ENCODE measurements around the gene CYP1B1. TPM values are rescaled to one million over a fixed set of nuclear protein-coding genes. Genes with fewer than 3 reads are reported as not detected.
"Not testable (repeated sequence)": the region's sequence is repeated elsewhere in the genome, so short reads cannot be mapped to it uniquely, and the experiment has no call there.

CYP1B1 gene
- total RNA-seq, 4 donors from 2014 or later: 12.4 to 33.4 (median 20.6) TPM

DNA sequence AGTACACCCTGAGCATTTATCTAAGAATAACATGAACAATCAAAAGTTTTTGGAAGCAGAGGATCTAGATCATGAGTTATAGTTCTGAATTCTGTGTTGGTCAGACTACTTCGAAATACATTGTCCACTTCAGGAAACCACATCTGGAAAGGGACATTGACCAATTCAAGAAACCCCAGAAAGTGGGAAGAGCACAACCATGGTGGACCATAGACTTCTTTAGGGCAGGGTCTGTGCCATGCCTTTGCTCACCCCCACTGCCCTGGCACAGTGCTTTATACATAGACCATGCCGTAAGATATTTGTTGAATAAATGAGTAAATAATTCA lies 44.3 kb upstream of the CYP1B1 start:
- WGBS, 2 donors: 72 to 75% methylated on average over 2 of the region's 2 CpGs
- intact Hi-C loops (cut with DNase I; ENCODE audit: low total_unique reads): no loop called here
- no peak for DNase-seq (ENCODE audit: low spot score in 2 of 2)
- no peak overlapping the region for H3K4me3 ChIP-seq (ENCODE audit: low read depth, poor library complexity, severe bottlenecking)
- TF ChIP-seq CTCF (IDR thresholded peaks at IDR 0.05): no peak
- TF ChIP-seq POLR2A (IDR thresholded peaks at IDR 0.05): no peak

- TF ChIP-seq CTCF (IDR thresholded peaks at IDR 0.05) (no peak), POLR2A (IDR thresholded peaks at IDR 0.05) (no peak)
- intact Hi-C loops (cut with DNase I; ENCODE audit: low total_unique reads): loop anchor here (10.0 kb wide), 1 partner anchor 132 kb away; no protein-coding TSS in a partner anchor
- no peak for DNase-seq (ENCODE audit: low spot score in 2 of 2)
- no peak overlapping the region for H3K4me3 ChIP-seq (ENCODE audit: low read depth, poor library complexity, severe bottlenecking)
- WGBS, 2 donors: 33 to 35% methylated on average over 3 of the region's 3 CpGs
Measured at GRCh38 chr2:38116762-38117161, 40.8 kb upstream of the CYP1B1 start.

- TF ChIP-seq CTCF (IDR thresholded peaks at IDR 0.05) (peak in 1 of 3 donors; percentile 37), POLR2A (IDR thresholded peaks at IDR 0.05) (no peak)
- 25 to 26% methylated on average over 8 of the region's 8 CpGs for WGBS, 2 donors
- DNase-seq (ENCODE audit: low spot score in 2 of 2): peak; percentile 84 to 95
- no peak overlapping the region for H3K4me3 ChIP-seq (ENCODE audit: low read depth, poor library complexity, severe bottlenecking)
- intact Hi-C loops (cut with DNase I; ENCODE audit: low total_unique reads): loop anchor here (10.0 kb wide), 1 partner anchor 131 kb away; no protein-coding TSS in a partner anchor
Measured at GRCh38 chr2:38115216-38116032, 39.5 kb upstream of the CYP1B1 start.

- no peak for DNase-seq (ENCODE audit: low spot score in 2 of 2)
- WGBS, 2 donors: 82 to 87% methylated on average over 4 of the region's 4 CpGs
- TF ChIP-seq CTCF (IDR thresholded peaks at IDR 0.05) (no peak), POLR2A (IDR thresholded peaks at IDR 0.05) (no peak)
- intact Hi-C loops (cut with DNase I; ENCODE audit: low total_unique reads): loop anchor here (10.0 kb wide), 1 partner anchor 129 kb away; no protein-coding TSS in a partner anchor
- H3K4me3 ChIP-seq (ENCODE audit: low read depth, poor library complexity, severe bottlenecking): no peak overlapping the region
Measured at GRCh38 chr2:38113981-38114708, 38.2 kb upstream of the CYP1B1 start.

GRCh38 chr2:38113051-38113450 lies 37.1 kb upstream of the CYP1B1 start:
- no peak for DNase-seq (ENCODE audit: low spot score in 2 of 2)
- TF ChIP-seq CTCF (IDR thresholded peaks at IDR 0.05) (no peak), POLR2A (IDR thresholded peaks at IDR 0.05) (no peak)
- intact Hi-C loops (cut with DNase I; ENCODE audit: low total_unique reads): loop anchor here (10.0 kb wide), 1 partner anchor 128 kb away; no protein-coding TSS in a partner anchor
- H3K4me3 ChIP-seq (ENCODE audit: low read depth, poor library complexity, severe bottlenecking): no peak overlapping the region
- WGBS, 2 donors: 52 to 58% methylated on average over 3 of the region's 3 CpGs

GRCh38 chr2:38111350-38111749 lies 35.4 kb upstream of the CYP1B1 start:
- H3K4me3 ChIP-seq (ENCODE audit: low read depth, poor library complexity, severe bottlenecking); DNase-seq (ENCODE audit: low spot score in 2 of 2): not testable (repeated sequence)
- 92% methylated on average over 4 of the region's 4 CpGs for WGBS, 2 donors
- intact Hi-C loops (cut with DNase I; ENCODE audit: low total_unique reads): loop anchor here (10.0 kb wide), 1 partner anchor 127 kb away; no protein-coding TSS in a partner anchor

Data from lower leg skin (tissue), 4 donors.